GM12864 (cell line): ENCODE data around the gene NOP53.
"Not testable (repeated sequence)": the region's sequence is repeated elsewhere in the genome, so short reads cannot be mapped to it uniquely, and the experiment has no call there.

ENCODE experiments used
- DNase-seq: peaks from one replicate; pipeline ENCODE4 v3.0.0-alpha.2; 2011; ENCODE audit warnings: low read depth
- H3K4me3 ChIP-seq: 2 replicates; pipeline ENCODE4 v1.5.1; 2011; ENCODE audit warnings: mild to moderate bottlenecking, low read depth, low read length, control low read depth
- TF ChIP-seq, protein P1 (sequence below): IDR thresholded peaks from 2 replicates; pipeline ENCODE4 v1.5.1; 2011; ENCODE audit warnings: low read depth, mild to moderate bottlenecking, moderate library complexity, low read length, control low read depth, inconsistent platforms; ENCODE audit errors: missing control alignments

Gene NOP53

DNA sequence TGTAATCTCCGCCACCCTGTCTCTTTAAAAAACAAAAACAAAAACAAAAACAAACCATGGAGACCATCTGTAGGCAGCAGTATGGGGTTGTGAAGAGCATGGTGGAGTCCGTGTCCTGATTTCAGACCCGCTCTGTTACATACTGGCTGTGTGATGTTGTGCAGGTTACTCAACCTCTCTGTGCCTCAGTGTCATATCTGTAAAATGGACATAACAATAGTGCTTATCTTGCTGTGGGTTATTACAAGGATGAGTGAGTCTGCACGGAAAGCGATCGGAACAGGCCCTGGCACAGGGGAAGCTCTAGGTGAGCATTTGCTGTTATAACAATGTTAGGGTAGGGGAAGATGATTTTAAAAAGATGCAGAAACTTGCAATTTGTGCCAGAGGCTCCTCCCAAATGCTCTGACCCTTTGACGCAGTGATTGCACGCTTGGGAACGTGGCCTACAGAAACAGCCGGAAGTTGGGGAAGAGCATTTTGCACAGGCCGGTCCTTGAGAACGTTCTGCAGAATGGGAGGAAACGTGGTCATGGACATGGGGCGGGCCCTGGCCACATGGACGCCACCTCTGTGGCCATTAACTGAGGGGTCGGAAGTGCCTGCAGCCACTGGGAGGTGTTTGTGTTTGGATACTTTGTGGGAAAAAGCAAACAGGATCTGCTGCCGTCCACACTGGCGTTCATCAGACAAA, 17.4 kb downstream of the NOP53 start:
- DNase-seq, result no peak
- no peak overlapping the region for H3K4me3 ChIP-seq
- TF ChIP-seq, protein P1, sequence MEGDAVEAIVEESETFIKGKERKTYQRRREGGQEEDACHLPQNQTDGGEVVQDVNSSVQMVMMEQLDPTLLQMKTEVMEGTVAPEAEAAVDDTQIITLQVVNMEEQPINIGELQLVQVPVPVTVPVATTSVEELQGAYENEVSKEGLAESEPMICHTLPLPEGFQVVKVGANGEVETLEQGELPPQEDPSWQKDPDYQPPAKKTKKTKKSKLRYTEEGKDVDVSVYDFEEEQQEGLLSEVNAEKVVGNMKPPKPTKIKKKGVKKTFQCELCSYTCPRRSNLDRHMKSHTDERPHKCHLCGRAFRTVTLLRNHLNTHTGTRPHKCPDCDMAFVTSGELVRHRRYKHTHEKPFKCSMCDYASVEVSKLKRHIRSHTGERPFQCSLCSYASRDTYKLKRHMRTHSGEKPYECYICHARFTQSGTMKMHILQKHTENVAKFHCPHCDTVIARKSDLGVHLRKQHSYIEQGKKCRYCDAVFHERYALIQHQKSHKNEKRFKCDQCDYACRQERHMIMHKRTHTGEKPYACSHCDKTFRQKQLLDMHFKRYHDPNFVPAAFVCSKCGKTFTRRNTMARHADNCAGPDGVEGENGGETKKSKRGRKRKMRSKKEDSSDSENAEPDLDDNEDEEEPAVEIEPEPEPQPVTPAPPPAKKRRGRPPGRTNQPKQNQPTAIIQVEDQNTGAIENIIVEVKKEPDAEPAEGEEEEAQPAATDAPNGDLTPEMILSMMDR, result no peak

DNA sequence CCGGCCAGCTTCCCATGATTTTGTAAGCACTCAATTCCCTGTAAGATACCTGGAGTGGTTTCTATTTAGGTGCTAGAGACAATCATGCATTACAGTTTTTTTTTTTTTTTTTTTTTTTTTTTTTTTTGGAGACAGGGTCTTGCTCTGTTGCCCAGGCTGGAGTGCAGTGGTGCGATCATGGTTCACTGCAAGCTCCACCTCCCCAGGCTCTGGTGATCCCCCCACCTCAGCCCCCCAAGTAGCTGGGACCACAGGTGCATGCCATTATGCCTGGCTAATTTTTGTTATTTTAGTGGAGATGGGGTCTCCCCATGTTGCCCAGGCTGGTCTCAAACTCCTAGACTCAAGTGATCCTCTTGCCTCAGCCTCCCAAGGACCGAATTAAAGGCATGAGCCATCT, 19.4 kb downstream of the NOP53 start:
- H3K4me3 ChIP-seq, DNase-seq: not testable (repeated sequence)

DNA sequence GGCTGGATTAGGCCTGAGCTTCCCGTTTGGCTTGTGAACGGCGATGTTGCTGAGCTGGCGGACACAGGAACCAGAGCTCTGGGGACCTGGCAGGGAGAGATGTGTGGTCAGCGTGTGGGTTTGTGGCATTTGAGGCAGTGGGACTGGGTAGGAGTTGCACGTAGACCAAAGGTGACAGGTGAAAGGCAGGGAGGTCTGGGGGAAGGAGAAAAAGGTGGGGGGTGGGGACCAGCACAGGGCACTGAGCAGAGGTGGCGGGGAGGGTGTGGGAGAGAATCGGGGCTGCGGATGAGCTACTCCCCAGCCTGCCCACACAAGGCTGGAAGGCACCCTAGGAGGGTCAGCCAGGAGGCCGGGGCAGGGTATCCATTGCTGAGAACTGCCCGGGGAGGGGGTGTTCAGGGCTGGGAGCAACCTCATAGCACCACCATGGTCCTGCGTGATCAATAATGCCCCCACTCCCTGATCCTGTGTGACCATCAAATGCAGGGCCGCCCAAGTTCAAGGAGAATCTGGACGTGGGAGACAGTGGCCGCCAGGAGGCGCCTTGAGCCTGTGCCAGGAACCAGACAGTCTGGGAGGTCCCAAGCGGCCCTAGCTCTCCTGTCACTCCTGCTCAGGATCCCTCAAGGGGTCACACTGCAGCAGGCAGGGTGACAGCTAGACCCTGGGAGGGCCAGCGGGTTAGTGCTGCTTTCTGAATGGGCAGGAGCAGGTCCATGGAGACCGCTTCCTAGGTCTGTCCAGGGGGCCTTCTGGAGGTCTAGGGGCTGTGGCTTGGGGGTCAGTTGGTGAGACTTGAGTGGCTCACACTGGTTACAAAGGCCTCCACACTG, 20.4 kb downstream of the NOP53 start:
- TF ChIP-seq, protein P1, result peak; percentile 86
- DNase-seq, result no peak
- no peak overlapping the region for H3K4me3 ChIP-seq

DNA sequence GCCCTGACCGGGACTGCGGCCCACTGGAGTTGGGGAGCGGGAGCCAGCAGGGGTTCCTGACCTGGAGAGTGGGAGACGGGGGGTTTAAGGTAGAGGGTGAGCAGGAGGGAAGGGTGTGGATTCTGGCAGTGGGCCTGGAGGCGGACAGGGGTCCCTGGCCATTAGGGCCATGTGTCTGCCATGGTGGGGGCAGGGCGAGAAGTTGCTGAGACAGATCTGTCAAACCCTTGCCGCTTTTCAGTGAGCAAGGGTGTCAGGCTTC, 20.9 kb downstream of the NOP53 start:
- TF ChIP-seq, protein P1, result no peak
- no peak for DNase-seq
- no peak overlapping the region for H3K4me3 ChIP-seq

DNA sequence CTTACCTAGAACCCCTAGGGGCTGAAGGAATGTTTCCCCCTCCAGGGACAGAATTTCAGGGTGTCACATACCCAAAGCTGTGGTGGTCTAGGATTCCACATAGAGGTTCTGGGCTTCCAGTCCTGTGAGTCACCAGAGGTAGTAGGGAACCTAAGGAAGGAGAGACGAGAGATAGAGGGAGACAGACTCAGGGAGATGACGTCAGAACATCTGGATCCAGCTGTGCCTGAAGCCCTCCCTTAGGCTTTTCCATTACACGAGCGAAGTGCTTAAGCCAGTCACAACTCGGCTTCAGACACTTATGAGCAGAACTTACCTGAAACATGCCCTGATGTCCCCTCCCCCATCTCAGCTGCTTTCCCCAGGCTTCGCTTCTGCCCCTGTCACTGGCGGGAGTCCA, 21.3 kb downstream of the NOP53 start:
- DNase-seq, result no peak
- H3K4me3 ChIP-seq, result no peak overlapping the region
- TF ChIP-seq, protein P1, result no peak

DNA sequence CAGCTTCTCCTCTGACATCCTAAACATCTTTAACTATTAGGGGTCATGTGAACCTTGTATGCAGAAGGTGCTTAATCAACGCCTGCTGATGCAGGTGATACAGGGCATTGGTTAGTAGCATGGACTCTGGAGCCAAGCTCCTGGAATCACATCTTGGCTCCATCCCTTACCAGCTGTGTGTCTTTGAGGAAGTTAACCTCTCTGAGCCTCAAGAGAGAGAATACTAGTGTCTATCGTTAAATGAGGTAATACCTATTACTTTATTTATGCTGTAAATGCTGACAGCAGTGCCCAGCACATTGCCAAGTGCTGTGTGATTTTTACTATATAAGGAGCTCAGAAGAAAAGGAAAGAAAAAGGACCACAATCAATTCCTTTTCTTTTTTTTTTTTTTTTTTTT, 22.0 kb downstream of the NOP53 start:
- no peak for DNase-seq
- H3K4me3 ChIP-seq, result no peak overlapping the region
- TF ChIP-seq, protein P1, result no peak

DNA sequence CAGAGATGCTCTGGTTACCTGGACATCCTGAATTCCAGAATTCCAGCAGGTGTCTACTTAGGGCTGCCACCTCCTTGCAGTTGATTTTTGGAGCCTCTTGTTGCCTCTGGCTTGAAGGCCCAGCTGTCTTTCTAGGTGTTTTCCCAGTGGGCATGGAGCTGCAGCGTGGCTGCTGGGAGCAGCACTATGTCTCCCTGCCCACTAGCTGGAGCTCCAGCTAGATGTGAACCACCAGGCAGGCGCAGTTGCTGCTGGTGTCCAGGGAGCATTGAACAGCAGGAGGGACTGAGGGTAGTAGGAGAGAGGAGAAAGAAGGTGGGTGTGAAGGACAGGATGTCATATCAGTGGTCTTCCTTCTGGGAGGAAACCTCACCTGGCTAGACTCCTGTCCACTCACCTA, 23.3 kb downstream of the NOP53 start:
- no peak for DNase-seq
- H3K4me3 ChIP-seq, result no peak overlapping the region
- TF ChIP-seq, protein P1, result no peak
